Endothelial cell of umbilical vein (primary cell): Measurements from ENCODE around the gene NAMPT. TPM values are rescaled to one million over a fixed set of nuclear protein-coding genes. Genes with fewer than 3 reads are reported as not detected.

ENCODE experiments used
- BruUV-seq: library from RNA; stranded (reverse); fragments of 400-500 nt; replicated peaks from 2 replicates; lab custom pipeline; 2021; lab: Mats Ljungman, UMichigan
- CTCF ChIA-PET: fragments of 300-600, 350-600 bp; sonication (Branson Sonifier 250); formaldehyde crosslinking; loops from one replicate; lab custom pipeline; 2021; ENCODE audit warnings: antibody characterized with exemption, inconsistent platforms; lab: Charles Lee
- POLR2A ChIA-PET: fragments of 300-600, 350-600 bp; sonication (Branson Sonifier 250); formaldehyde crosslinking; loops from one replicate; lab custom pipeline; 2021; ENCODE audit warnings: antibody characterized with exemption, inconsistent platforms; lab: Charles Lee
- DNase-seq: peaks from one replicate; pipeline ENCODE4 v3.0.0-alpha.2; 2011; ENCODE audit warnings: low read depth, low spot score
- FAIRE-seq: peaks from 2 replicates; lab custom pipeline; 2011; peaks lifted over from hg19 to GRCh38; lab: Jason Lieb, UNC
- H2AFZ ChIP-seq: 2 replicates; pipeline ENCODE4 v1.6.0; 2012; ENCODE audit warnings: low read depth, low read length, control low read depth, inconsistent platforms
- H3K27ac ChIP-seq: 2 replicates; pipeline ENCODE4 v1.5.1; 2011; ENCODE audit warnings: low read depth, mild to moderate bottlenecking, control low read depth, low read length, moderate library complexity; ENCODE audit not compliant: insufficient read depth
- H3K27me3 ChIP-seq, 2 experiments: 2 replicates each; pipeline versions ENCODE4 v1.6.0 to v1.6.1; 2011; ENCODE audit warnings: low read length in 2 of 2, mixed read lengths in 1 of 2; ENCODE audit not compliant: control insufficient read depth in 2 of 2, insufficient read depth in 2 of 2
- H3K36me3 ChIP-seq, 2 experiments: 2 replicates in 1 of 2; 3 replicates in 1 of 2; pipeline ENCODE4 v1.5.1; 2011; ENCODE audit warnings: low read length in 2 of 2, mild to moderate bottlenecking in 1 of 2, moderate library complexity in 1 of 2; ENCODE audit not compliant: control insufficient read depth in 2 of 2, insufficient read depth in 2 of 2; ENCODE audit errors: extremely low read depth in 1 of 2
- H3K4me1 ChIP-seq: 3 replicates; pipeline ENCODE4 v1.5.1; 2011; ENCODE audit warnings: mild to moderate bottlenecking, low read length; ENCODE audit not compliant: control insufficient read depth, insufficient read depth; ENCODE audit errors: extremely low read depth
- H3K4me2 ChIP-seq: 2 replicates; pipeline ENCODE4 v1.6.1; 2011; ENCODE audit warnings: low read length, control low read depth, mixed read lengths; ENCODE audit not compliant: insufficient read depth
- H3K4me3 ChIP-seq, 3 experiments: fragments of 200-600 bp in 1 of 3; sonication (generic), shearing (Covaris generic) in 1 of 3; replicated peaks in 1 of 3; 2 replicates each; pipeline ENCODE4 v1.5.1; 2011 to 2016; ENCODE audit warnings: control low read depth in 3 of 3, low read length in 3 of 3, mild to moderate bottlenecking in 2 of 3, inconsistent platforms in 1 of 3, low read depth in 1 of 3, moderate library complexity in 1 of 3; ENCODE audit not compliant: insufficient read depth in 1 of 3
- H3K79me2 ChIP-seq: 2 replicates; pipeline ENCODE4 v1.6.0; 2012; ENCODE audit warnings: low read length, inconsistent platforms; ENCODE audit not compliant: control insufficient read depth, insufficient read depth
- H3K9ac ChIP-seq: replicated peaks from 2 replicates; pipeline ENCODE3; 2011; ENCODE audit warnings: low read length, control low read depth; ENCODE audit not compliant: insufficient read depth; ENCODE audit errors: extremely low read depth
- H3K9me1 ChIP-seq: replicated peaks from 3 replicates; pipeline ENCODE4 v1.6.0; 2011; ENCODE audit warnings: mild to moderate bottlenecking, low read length; ENCODE audit not compliant: control insufficient read depth, insufficient read depth; ENCODE audit errors: extremely low read depth
- H3K9me3 ChIP-seq: replicated peaks from 2 replicates; pipeline ENCODE4 v1.5.1; 2012; ENCODE audit warnings: low read length, inconsistent platforms; ENCODE audit not compliant: control insufficient read depth, insufficient read depth
- H4K20me1 ChIP-seq: replicated peaks from 2 replicates; pipeline ENCODE3; 2011; ENCODE audit warnings: mild to moderate bottlenecking, low read length; ENCODE audit not compliant: control insufficient read depth, insufficient read depth; ENCODE audit errors: extremely low read depth
- CTCF ChIP-seq, 2 donors: IDR thresholded peaks; 1 replicate in 1 of 2; 2 replicates in 1 of 2; pipeline ENCODE4 v1.5.1; 2011; ENCODE audit warnings: low read length in 2 of 2, mild to moderate bottlenecking in 2 of 2, moderate library complexity in 2 of 2, control low read depth in 1 of 2, inconsistent platforms in 1 of 2, low read depth in 1 of 2; ENCODE audit not compliant: insufficient read depth in 1 of 2; ENCODE audit errors: extremely low read depth in 1 of 2
- EZH2 ChIP-seq: IDR thresholded peaks from 2 replicates; pipeline ENCODE4 v1.6.1; 2012; ENCODE audit warnings: borderline replicate concordance, low read depth, mild to moderate bottlenecking, moderate library complexity, low read length, inconsistent platforms; ENCODE audit not compliant: severe bottlenecking
- FOS ChIP-seq: IDR thresholded peaks from 2 replicates; pipeline ENCODE4 v1.6.1; 2011; ENCODE audit warnings: mild to moderate bottlenecking, low read length, moderate library complexity, borderline replicate concordance; ENCODE audit not compliant: insufficient read depth
- GATA2 ChIP-seq: IDR thresholded peaks from 2 replicates; pipeline ENCODE4 v1.7.0; 2011; ENCODE audit warnings: low read depth, mild to moderate bottlenecking, moderate library complexity, mixed read lengths, low read length; ENCODE audit not compliant: insufficient read length, insufficient read depth
- JUN ChIP-seq: IDR thresholded peaks from 2 replicates; pipeline ENCODE4 v1.6.1; 2011; ENCODE audit warnings: borderline replicate concordance, low read depth; ENCODE audit not compliant: insufficient read length, insufficient read depth
- MAX ChIP-seq: IDR thresholded peaks from 2 replicates; pipeline ENCODE4 v1.6.1; 2011; ENCODE audit not compliant: insufficient read depth, insufficient read length
- MYC ChIP-seq: IDR thresholded peaks from one replicate; pipeline ENCODE4 v1.6.1; 2011; ENCODE audit warnings: mild to moderate bottlenecking, low read depth, low read length
- POLR2A ChIP-seq: IDR thresholded peaks from 2 replicates; pipeline ENCODE4 v1.6.1; 2012; ENCODE audit warnings: low read depth, mild to moderate bottlenecking, control low read depth, low read length
- POLR2AphosphoS5 ChIP-seq: IDR thresholded peaks from 2 replicates; pipeline ENCODE4 v1.6.1; 2012; ENCODE audit warnings: low read depth, mild to moderate bottlenecking, control low read depth, low read length, moderate library complexity; ENCODE audit not compliant: insufficient read depth
- dilution Hi-C: fragments of 300-500 bp; cut with MboI; formaldehyde crosslinking; loops from one replicate; pipeline ENCODE4 v1.15.0; 2019; ENCODE audit warnings: low sequenced_read_pairs; ENCODE audit not compliant: extremely low pct_ligation_motif_present
- intact Hi-C: fragments of 100-400 bp; cut with micrococcal nuclease; formaldehyde crosslinking; loops from one replicate; pipeline ENCODE4 v1.10.0; 2022
- polyA plus RNA-seq, 4 experiments: library from polyadenylated mRNA; depleted of rRNA in 3 of 4; stranded (reverse) in 3 of 4; unstranded in 1 of 4; fragments of >200 nt; gene quantifications; 2 replicates each; pipeline versions ENCODE4 v1.2.1 to v1.2.3, GENCODE V29; 2011 to 2012; ENCODE audit warnings: missing spikeins in 1 of 4
- total RNA-seq: library from RNA; stranded (reverse); gene quantifications from 2 replicates; pipeline ENCODE4 v1.2.3, GENCODE V29; 2021

The NAMPT gene
- total and polyA plus RNA-seq, 2 donors (not counting 3 experiments of a cell fraction or from before 2014, with no cell fraction given) = 17.5 to 133 TPM

DNA sequence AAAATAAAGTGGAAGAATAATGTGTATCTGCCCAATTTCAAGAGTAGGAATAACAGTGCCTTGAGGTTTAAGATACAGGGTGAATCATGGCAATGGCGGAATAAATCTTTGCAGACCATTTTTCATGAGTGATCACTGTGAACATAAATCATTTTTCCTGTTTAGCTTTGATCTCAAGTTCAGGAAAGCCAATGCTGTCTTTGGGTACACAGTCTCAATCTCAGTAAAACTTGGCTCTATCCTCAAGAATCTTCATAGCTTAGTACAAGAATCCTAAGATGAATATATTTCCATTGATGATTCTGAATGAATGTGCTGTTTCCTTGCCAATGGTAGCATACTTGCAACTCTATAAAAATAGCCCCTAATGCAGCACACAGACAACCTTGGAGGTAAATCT, 6.8 kb downstream of the NAMPT start:
- no peaks in the 10 kb centered on the region for H3K27me3 ChIP-seq
- FAIRE-seq (no peak), DNase-seq (peak; percentile 29)
- no TSS peak for BruUV-seq
- H3K79me2 ChIP-seq = peaks cover 90% of the 10 kb centered on the region
- ChIA-PET CTCF (interaction anchor here (1.2 to 3.3 kb wide), 7 partner anchors 8 to 187 kb away, joined by 3 to 38 read pairs (median 4); no protein-coding TSS in a partner anchor), POLR2A (interaction anchor here (1.4 kb wide), 1 partner anchor 61 kb away, joined by 3 read pairs; no protein-coding TSS in a partner anchor)
- H3K9me1 ChIP-seq = no peaks in the 10 kb centered on the region
- TF ChIP-seq MAX = no peak
- no peak for TF ChIP-seq CTCF (IDR thresholded peaks at IDR 0.05; ENCODE audit: extremely low read depth in 1 of 2, insufficient read depth in 1 of 2, low read depth in 1 of 2, low read length in 2 of 2)
- TF ChIP-seq GATA2 = no peak
- no peak for TF ChIP-seq EZH2
- no peak for TF ChIP-seq POLR2A
- no peak for TF ChIP-seq FOS
- no peak for TF ChIP-seq MYC
- TF ChIP-seq POLR2AphosphoS5 = no peak
- no peak for TF ChIP-seq JUN
- dilution Hi-C loops = no loop called here
- no peak overlapping the region for H2AFZ ChIP-seq
- intact Hi-C loops = no loop called here
- peaks cover 9% of the 10 kb centered on the region for H4K20me1 ChIP-seq
- peaks cover 33% of the 10 kb centered on the region for H3K4me1 ChIP-seq
- no peak overlapping the region for H3K4me3 ChIP-seq
- peaks cover 9 to 19% of the 10 kb centered on the region in 2 experiments for H3K36me3 ChIP-seq
- no peaks in the 10 kb centered on the region for H3K9me3 ChIP-seq
- peak overlapping the region; percentile 6 for H3K4me2 ChIP-seq
- no peak overlapping the region for H3K9ac ChIP-seq
- H3K27ac ChIP-seq = no peak overlapping the region
